Panc1 (cell line): ENCODE data around the gene CCDC61. TPM values are rescaled to one million over a fixed set of nuclear protein-coding genes. Genes with fewer than 3 reads are reported as not detected.

Source experiments
- ATAC-seq: fragments of 200-7000 bp; cut with Tn5 transposase; 2 replicates; pipeline ENCODE4 v1.9.1; 2020; ENCODE audit warnings: mild to moderate bottlenecking, moderate library complexity
- BruUV-seq: library from RNA; stranded (reverse); fragments of 400-500 nt; replicated peaks from 2 replicates; lab custom pipeline; 2021; lab: Mats Ljungman, UMichigan
- CTCF ChIA-PET: fragments of 300-600 bp; sonication (Branson Sonifier 250); formaldehyde crosslinking; loops from one replicate; lab custom pipeline; 2022; ENCODE audit warnings: antibody characterized with exemption; lab: Charles Lee
- POLR2A ChIA-PET: fragments of 300-600 bp; sonication (Branson Sonifier 250); formaldehyde crosslinking; loops from one replicate; lab custom pipeline; 2022; ENCODE audit warnings: antibody characterized with exemption; lab: Charles Lee
- DNase-seq: peaks from one replicate; pipeline ENCODE4 v3.0.0-alpha.2; 2010; ENCODE audit warnings: low read depth, low spot score
- H3K27ac ChIP-seq: 2 replicates; pipeline ENCODE4 v1.5.1; 2011; ENCODE audit warnings: mild to moderate bottlenecking, low read length, inconsistent platforms
- H3K27me3 ChIP-seq: fragments of 200-500 bp; sonication (Bioruptor generic); 2 replicates; pipeline ENCODE4 v1.6.0; 2014; ENCODE audit warnings: low read length, inconsistent platforms; ENCODE audit not compliant: control insufficient read depth, insufficient read depth
- H3K36me3 ChIP-seq: fragments of 200-500 bp; sonication (Bioruptor generic); 2 replicates; pipeline ENCODE4 v1.5.1; 2014; ENCODE audit warnings: inconsistent platforms, mild to moderate bottlenecking, low read length, moderate library complexity; ENCODE audit not compliant: control insufficient read depth, insufficient read depth
- H3K4me1 ChIP-seq: 2 replicates; pipeline ENCODE4 v1.5.1; 2011; ENCODE audit warnings: inconsistent platforms, mild to moderate bottlenecking, low read length, moderate library complexity; ENCODE audit not compliant: control insufficient read depth, insufficient read depth
- H3K4me3 ChIP-seq, 2 experiments: 2 replicates each; pipeline ENCODE4 v1.5.1; 2011 to 2012; ENCODE audit warnings: low read depth in 2 of 2, low read length in 2 of 2, mild to moderate bottlenecking in 2 of 2, inconsistent platforms in 1 of 2, moderate library complexity in 1 of 2
- H3K9me3 ChIP-seq: fragments of 200-500 bp; sonication (Bioruptor generic); 2 replicates; pipeline ENCODE4 v1.5.1; 2014; ENCODE audit warnings: low read depth, mild to moderate bottlenecking, inconsistent platforms, low read length, moderate library complexity; ENCODE audit not compliant: control insufficient read depth, insufficient read depth
- CTCF ChIP-seq: fragments of 450-650 bp; IDR thresholded peaks from 2 replicates; pipeline ENCODE4 v1.5.1; 2017; ENCODE audit warnings: mild to moderate bottlenecking
- POLR2AphosphoS5 ChIP-seq: IDR thresholded peaks from 2 replicates; pipeline ENCODE4 v1.6.1; 2012; ENCODE audit warnings: mild to moderate bottlenecking, low read depth, low read length, moderate library complexity
- REST ChIP-seq, 2 experiments: IDR thresholded peaks; 2 replicates each; pipeline ENCODE4 v1.6.1; 2011 to 2012; ENCODE audit warnings: low read depth in 2 of 2, control low read depth in 1 of 2, low read length in 1 of 2, mild to moderate bottlenecking in 1 of 2, moderate library complexity in 1 of 2; ENCODE audit not compliant: insufficient read depth in 1 of 2
- SIN3A ChIP-seq: IDR thresholded peaks from 2 replicates; pipeline ENCODE4 v1.6.1; 2012; ENCODE audit warnings: low read depth, mild to moderate bottlenecking, low read length, moderate library complexity, borderline replicate concordance; ENCODE audit not compliant: insufficient read depth
- TCF7L2 ChIP-seq: IDR thresholded peaks from 2 replicates; pipeline ENCODE4 v1.6.1; 2011; ENCODE audit warnings: mild to moderate bottlenecking, low read depth, low read length, inconsistent platforms
- in situ Hi-C: cut with HindIII; loops from 2 replicates; pipeline ENCODE4 v1.10.0; 2016; ENCODE audit warnings: low sequenced_read_pairs, low pct_unique_long_range_greater_than_20kb
- intact Hi-C: fragments of 100-400 bp; cut with micrococcal nuclease; formaldehyde crosslinking; loops from one replicate; pipeline ENCODE4 v1.10.0; 2022; ENCODE audit not compliant: unreplicated experiment
- total RNA-seq: library from RNA; stranded (reverse); gene quantifications from one replicate; pipeline ENCODE4 v1.2.1, GENCODE V29; 2021; ENCODE audit not compliant: unreplicated experiment

The CCDC61 gene
- total RNA-seq, 1 experiment from 2014 or later = 17.9 TPM

GRCh38 chr19:46049597-46049996 is 54.3 kb downstream of the CCDC61 start:
- no peak for ATAC-seq

GRCh38 chr19:46052896-46053295 is 57.6 kb downstream of the CCDC61 start:
- POLR2A ChIA-PET = no interaction called here
- ATAC-seq (no peak), DNase-seq (no peak)
- intact Hi-C loops = no loop called here
- no peak overlapping the region for H3K4me3 ChIP-seq
- H3K4me1 ChIP-seq = no peaks in the 10 kb centered on the region
- in situ Hi-C loops = no loop called here
- no peaks in the 10 kb centered on the region for H3K27me3 ChIP-seq
- no peak overlapping the region for H3K27ac ChIP-seq
- CTCF ChIA-PET = no interaction called here
- no peaks in the 10 kb centered on the region for H3K36me3 ChIP-seq
- no peaks in the 10 kb centered on the region for H3K9me3 ChIP-seq
- BruUV-seq = no TSS peak
- no peak for TF ChIP-seq CTCF

More at GRCh38 chr19:46049597-46049996, 54.3 kb downstream of the CCDC61 start:
- H3K36me3 ChIP-seq = no peaks in the 10 kb centered on the region
- CTCF ChIA-PET = interaction anchor here (1.4 kb wide), 1 partner anchor 21 kb away, joined by 4 read pairs; no protein-coding TSS in a partner anchor
- no peak for TF ChIP-seq REST (IDR thresholded peaks at IDR 0.05; ENCODE audit: insufficient read depth in 1 of 2, low read depth in 2 of 2, low read length in 1 of 2)
- no peak for TF ChIP-seq POLR2AphosphoS5
- TF ChIP-seq SIN3A = no peak
- no peak for TF ChIP-seq TCF7L2
- TF ChIP-seq CTCF = peak; percentile 27; the same call in 1 of the 2 replicates
- H3K9me3 ChIP-seq = no peaks in the 10 kb centered on the region
- BruUV-seq = no TSS peak
- POLR2A ChIA-PET = no interaction called here
- intact Hi-C loops = no loop called here
- H3K27ac ChIP-seq = no peak overlapping the region
- DNase-seq = no peak
- no peaks in the 10 kb centered on the region for H3K4me1 ChIP-seq
- in situ Hi-C loops = no loop called here
- H3K27me3 ChIP-seq = no peaks in the 10 kb centered on the region
- no peak overlapping the region for H3K4me3 ChIP-seq
